Measurements from ENCODE around the gene BUD31. TPM values are rescaled to one million over a fixed set of nuclear protein-coding genes. Genes with fewer than 3 reads are reported as not detected.

The BUD31 gene
- total and polyA plus RNA-seq, 9 of the 15 experiments (the other 6 are each of a cell fraction or from before 2014, with no cell fraction given), result 105 to 342 (median 247) TPM

DNA sequence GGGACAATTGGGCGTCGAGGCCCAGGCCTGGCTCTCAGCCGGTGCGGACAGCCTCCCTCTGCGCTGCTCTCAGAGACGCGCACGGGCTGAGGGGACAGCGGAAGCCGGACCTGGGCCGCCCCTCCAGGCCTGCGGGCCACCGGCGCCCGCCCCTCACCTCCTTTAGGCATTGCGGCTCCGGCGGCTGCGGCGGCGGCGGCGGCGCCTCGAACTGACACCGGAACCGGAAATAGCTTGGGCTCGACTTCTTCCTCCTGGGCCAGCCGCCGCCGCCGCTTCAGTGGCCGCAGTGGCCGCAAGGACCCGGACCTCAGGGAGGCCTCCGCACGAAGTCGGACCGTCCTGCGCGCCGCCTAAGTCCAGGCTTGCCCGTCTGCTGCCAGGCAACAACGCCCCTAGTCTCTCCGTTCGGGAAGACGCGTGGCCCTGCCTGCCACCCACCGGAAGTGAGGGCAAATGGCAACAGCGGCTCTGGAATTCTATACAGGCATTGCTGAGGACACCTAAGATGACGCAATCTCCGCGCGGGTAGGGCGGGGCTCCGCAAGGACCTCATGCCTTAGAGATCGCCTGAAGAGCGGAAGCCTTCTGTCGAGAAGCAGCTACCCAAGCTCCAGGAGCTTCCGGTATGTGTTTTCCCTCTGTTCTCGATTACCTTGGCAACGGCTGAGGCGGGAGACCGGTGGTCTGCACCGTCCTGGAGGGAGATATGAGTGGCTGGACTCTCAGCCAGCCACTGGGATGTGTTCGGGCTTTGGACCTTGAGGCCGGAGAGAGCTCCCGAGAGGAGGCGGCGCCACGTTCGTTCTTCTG lies at the start of gene BUD31, which contains the start of gene PDAP1 (continued):
- TF ChIP-seq, protein P1, sequence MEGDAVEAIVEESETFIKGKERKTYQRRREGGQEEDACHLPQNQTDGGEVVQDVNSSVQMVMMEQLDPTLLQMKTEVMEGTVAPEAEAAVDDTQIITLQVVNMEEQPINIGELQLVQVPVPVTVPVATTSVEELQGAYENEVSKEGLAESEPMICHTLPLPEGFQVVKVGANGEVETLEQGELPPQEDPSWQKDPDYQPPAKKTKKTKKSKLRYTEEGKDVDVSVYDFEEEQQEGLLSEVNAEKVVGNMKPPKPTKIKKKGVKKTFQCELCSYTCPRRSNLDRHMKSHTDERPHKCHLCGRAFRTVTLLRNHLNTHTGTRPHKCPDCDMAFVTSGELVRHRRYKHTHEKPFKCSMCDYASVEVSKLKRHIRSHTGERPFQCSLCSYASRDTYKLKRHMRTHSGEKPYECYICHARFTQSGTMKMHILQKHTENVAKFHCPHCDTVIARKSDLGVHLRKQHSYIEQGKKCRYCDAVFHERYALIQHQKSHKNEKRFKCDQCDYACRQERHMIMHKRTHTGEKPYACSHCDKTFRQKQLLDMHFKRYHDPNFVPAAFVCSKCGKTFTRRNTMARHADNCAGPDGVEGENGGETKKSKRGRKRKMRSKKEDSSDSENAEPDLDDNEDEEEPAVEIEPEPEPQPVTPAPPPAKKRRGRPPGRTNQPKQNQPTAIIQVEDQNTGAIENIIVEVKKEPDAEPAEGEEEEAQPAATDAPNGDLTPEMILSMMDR (IDR thresholded peaks at IDR 0.05 in 2 of 3, conservative IDR thresholded peaks at IDR 0.05 in 1 of 3; ENCODE audit: insufficient read depth in 2 of 3, low read depth in 1 of 3, low read length in 3 of 3), result peak in 1 of 3 experiments; percentile 18; a peak in 1 of 6 replicates
- TF ChIP-seq POLR3G (IDR thresholded peaks at IDR 0.05; ENCODE audit: extremely low read depth, insufficient read length, insufficient replicate concordance) (no peak), CHD2 (IDR thresholded peaks at IDR 0.05; ENCODE audit: low read depth, low read length) (peak; percentile 32), COPS2 (conservative IDR thresholded peaks at IDR 0.05) (no peak), CHD4 (IDR thresholded peaks at IDR 0.05; ENCODE audit: insufficient read depth, insufficient replicate concordance, low read depth, low read length, poor library complexity, severe bottlenecking) (no peak), NR2C2 (CRISPR knock-in tag; IDR thresholded peaks at IDR 0.05) (peak; percentile 88), NR2C2 (tag; IDR thresholded peaks at IDR 0.05) (peak; percentile 99), ZNF699 (CRISPR knock-in tag; IDR thresholded peaks at IDR 0.05; ENCODE audit: insufficient replicate concordance) (no peak), PHF21A (IDR thresholded peaks at IDR 0.05; ENCODE audit: borderline replicate concordance, low read depth) (no peak), ZNF282 (CRISPR knock-in tag; IDR thresholded peaks at IDR 0.05) (no peak), ZNF717 (CRISPR knock-in tag; IDR thresholded peaks at IDR 0.05) (no peak), FOXK1 (CRISPR knock-in tag; IDR thresholded peaks at IDR 0.05; ENCODE audit: borderline replicate concordance) (no peak; the same call in 1 of the 2 replicates), HDAC6 (IDR thresholded peaks at IDR 0.05; ENCODE audit: low read depth, low read length) (no peak), DPF2 (IDR thresholded peaks at IDR 0.05) (peak; percentile 55; the same call in 1 of the 2 replicates)
- TF ChIP-seq, protein P2, sequence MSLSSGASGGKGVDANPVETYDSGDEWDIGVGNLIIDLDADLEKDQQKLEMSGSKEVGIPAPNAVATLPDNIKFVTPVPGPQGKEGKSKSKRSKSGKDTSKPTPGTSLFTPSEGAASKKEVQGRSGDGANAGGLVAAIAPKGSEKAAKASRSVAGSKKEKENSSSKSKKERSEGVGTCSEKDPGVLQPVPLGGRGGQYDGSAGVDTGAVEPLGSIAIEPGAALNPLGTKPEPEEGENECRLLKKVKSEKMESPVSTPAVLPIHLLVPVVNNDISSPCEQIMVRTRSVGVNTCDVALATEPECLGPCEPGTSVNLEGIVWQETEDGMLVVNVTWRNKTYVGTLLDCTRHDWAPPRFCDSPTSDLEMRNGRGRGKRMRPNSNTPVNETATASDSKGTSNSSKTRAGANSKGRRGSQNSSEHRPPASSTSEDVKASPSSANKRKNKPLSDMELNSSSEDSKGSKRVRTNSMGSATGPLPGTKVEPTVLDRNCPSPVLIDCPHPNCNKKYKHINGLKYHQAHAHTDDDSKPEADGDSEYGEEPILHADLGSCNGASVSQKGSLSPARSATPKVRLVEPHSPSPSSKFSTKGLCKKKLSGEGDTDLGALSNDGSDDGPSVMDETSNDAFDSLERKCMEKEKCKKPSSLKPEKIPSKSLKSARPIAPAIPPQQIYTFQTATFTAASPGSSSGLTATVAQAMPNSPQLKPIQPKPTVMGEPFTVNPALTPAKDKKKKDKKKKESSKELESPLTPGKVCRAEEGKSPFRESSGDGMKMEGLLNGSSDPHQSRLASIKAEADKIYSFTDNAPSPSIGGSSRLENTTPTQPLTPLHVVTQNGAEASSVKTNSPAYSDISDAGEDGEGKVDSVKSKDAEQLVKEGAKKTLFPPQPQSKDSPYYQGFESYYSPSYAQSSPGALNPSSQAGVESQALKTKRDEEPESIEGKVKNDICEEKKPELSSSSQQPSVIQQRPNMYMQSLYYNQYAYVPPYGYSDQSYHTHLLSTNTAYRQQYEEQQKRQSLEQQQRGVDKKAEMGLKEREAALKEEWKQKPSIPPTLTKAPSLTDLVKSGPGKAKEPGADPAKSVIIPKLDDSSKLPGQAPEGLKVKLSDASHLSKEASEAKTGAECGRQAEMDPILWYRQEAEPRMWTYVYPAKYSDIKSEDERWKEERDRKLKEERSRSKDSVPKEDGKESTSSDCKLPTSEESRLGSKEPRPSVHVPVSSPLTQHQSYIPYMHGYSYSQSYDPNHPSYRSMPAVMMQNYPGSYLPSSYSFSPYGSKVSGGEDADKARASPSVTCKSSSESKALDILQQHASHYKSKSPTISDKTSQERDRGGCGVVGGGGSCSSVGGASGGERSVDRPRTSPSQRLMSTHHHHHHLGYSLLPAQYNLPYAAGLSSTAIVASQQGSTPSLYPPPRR (CRISPR knock-in tag; IDR thresholded peaks at IDR 0.05; ENCODE audit: borderline replicate concordance), result peak; percentile 87; the same call in 1 of the 2 replicates
- TF ChIP-seq, protein P3, sequence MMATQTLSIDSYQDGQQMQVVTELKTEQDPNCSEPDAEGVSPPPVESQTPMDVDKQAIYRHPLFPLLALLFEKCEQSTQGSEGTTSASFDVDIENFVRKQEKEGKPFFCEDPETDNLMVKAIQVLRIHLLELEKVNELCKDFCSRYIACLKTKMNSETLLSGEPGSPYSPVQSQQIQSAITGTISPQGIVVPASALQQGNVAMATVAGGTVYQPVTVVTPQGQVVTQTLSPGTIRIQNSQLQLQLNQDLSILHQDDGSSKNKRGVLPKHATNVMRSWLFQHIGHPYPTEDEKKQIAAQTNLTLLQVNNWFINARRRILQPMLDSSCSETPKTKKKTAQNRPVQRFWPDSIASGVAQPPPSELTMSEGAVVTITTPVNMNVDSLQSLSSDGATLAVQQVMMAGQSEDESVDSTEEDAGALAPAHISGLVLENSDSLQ (IDR thresholded peaks at IDR 0.05), result peak; percentile 63
- TF ChIP-seq, protein P4, sequence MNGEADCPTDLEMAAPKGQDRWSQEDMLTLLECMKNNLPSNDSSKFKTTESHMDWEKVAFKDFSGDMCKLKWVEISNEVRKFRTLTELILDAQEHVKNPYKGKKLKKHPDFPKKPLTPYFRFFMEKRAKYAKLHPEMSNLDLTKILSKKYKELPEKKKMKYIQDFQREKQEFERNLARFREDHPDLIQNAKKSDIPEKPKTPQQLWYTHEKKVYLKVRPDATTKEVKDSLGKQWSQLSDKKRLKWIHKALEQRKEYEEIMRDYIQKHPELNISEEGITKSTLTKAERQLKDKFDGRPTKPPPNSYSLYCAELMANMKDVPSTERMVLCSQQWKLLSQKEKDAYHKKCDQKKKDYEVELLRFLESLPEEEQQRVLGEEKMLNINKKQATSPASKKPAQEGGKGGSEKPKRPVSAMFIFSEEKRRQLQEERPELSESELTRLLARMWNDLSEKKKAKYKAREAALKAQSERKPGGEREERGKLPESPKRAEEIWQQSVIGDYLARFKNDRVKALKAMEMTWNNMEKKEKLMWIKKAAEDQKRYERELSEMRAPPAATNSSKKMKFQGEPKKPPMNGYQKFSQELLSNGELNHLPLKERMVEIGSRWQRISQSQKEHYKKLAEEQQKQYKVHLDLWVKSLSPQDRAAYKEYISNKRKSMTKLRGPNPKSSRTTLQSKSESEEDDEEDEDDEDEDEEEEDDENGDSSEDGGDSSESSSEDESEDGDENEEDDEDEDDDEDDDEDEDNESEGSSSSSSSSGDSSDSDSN (IDR thresholded peaks at IDR 0.05; ENCODE audit: borderline replicate concordance in 1 of 2, low read depth in 2 of 2, low read length in 2 of 2), result peak in 1 of 2 experiments; percentile 66; a peak in 1 of 4 replicates
